Measurements from ENCODE around the gene ACTN2. TPM values are rescaled to one million over a fixed set of nuclear protein-coding genes. Genes with fewer than 3 reads are reported as not detected.

ACTN2 gene
- total RNA-seq, 2 donors from 2014 or later = 0.07 TPM; not detected in 1

- no peak for DNase-seq
- no peaks in the 10 kb centered on the region for H3K36me3 Mint-ChIP-seq (ENCODE audit: insufficient read depth in 2 of 2)
- no peak overlapping the region for H3K4me3 Mint-ChIP-seq
- H3K4me1 Mint-ChIP-seq (ENCODE audit: low read depth) = no peaks in the 10 kb centered on the region
- no peak for ATAC-seq (replicated peaks in 1 of 2)
- no peaks in the 10 kb centered on the region for H3K9me3 Mint-ChIP-seq
- peaks cover 20% of the 10 kb centered on the region for H3K27me3 Mint-ChIP-seq (ENCODE audit: low read depth)
- H3K27ac Mint-ChIP-seq = no peak overlapping the region
Measured at GRCh38 chr1:236702791-236703394, 16.6 kb downstream of the ACTN2 start.

- ATAC-seq (replicated peaks in 1 of 2) = no peak
- Mint-ChIP-seq H3K27ac (no peak overlapping the region), H3K27me3 (ENCODE audit: low read depth) (peaks cover 14% of the 10 kb centered on the region)
Measured at GRCh38 chr1:236705771-236706170, 19.5 kb downstream of the ACTN2 start.

GRCh38 chr1:236706183-236706582, 19.9 kb downstream of the ACTN2 start:
- no peaks in the 10 kb centered on the region for H3K4me1 Mint-ChIP-seq (ENCODE audit: low read depth)
- H3K27ac Mint-ChIP-seq = no peak overlapping the region
- no peaks in the 10 kb centered on the region for H3K9me3 Mint-ChIP-seq
- no peak for DNase-seq
- H3K36me3 Mint-ChIP-seq (ENCODE audit: insufficient read depth in 2 of 2) = no peaks in the 10 kb centered on the region
- no peak overlapping the region for H3K4me3 Mint-ChIP-seq
- peaks cover 14% of the 10 kb centered on the region for H3K27me3 Mint-ChIP-seq (ENCODE audit: low read depth)
- ATAC-seq (replicated peaks in 1 of 2) = no peak

More at GRCh38 chr1:236705771-236706170, 19.5 kb downstream of the ACTN2 start:
- Mint-ChIP-seq H3K36me3 (ENCODE audit: insufficient read depth in 2 of 2) (no peaks in the 10 kb centered on the region), H3K4me3 (no peak overlapping the region), H3K4me1 (ENCODE audit: low read depth) (no peaks in the 10 kb centered on the region), H3K9me3 (no peaks in the 10 kb centered on the region)
- DNase-seq = no peak

GRCh38 chr1:236710328-236710892, 24.1 kb downstream of the ACTN2 start:
- Mint-ChIP-seq H3K27me3 (ENCODE audit: low read depth) (peaks cover 8% of the 10 kb centered on the region), H3K36me3 (ENCODE audit: insufficient read depth in 2 of 2) (no peaks in the 10 kb centered on the region), H3K4me1 (ENCODE audit: low read depth) (no peaks in the 10 kb centered on the region), H3K9me3 (no peaks in the 10 kb centered on the region), H3K27ac (no peak overlapping the region), H3K4me3 (no peak overlapping the region)
- ATAC-seq (replicated peaks in 1 of 2) (no peak), DNase-seq (no peak)

GRCh38 chr1:236716160-236716559, 29.9 kb downstream of the ACTN2 start:
- no peaks in the 10 kb centered on the region for H3K4me1 Mint-ChIP-seq (ENCODE audit: low read depth)
- H3K4me3 Mint-ChIP-seq = no peak overlapping the region
- H3K27me3 Mint-ChIP-seq (ENCODE audit: low read depth) = peaks cover 15% of the 10 kb centered on the region
- no peaks in the 10 kb centered on the region for H3K9me3 Mint-ChIP-seq
- ATAC-seq (replicated peaks in 1 of 2) (no peak), DNase-seq (no peak)
- H3K36me3 Mint-ChIP-seq (ENCODE audit: insufficient read depth in 2 of 2) = no peaks in the 10 kb centered on the region
- no peak overlapping the region for H3K27ac Mint-ChIP-seq

- Mint-ChIP-seq H3K4me1 (ENCODE audit: low read depth) (no peaks in the 10 kb centered on the region), H3K27me3 (ENCODE audit: low read depth) (peaks cover 7% of the 10 kb centered on the region), H3K36me3 (ENCODE audit: insufficient read depth in 2 of 2) (no peaks in the 10 kb centered on the region), H3K9me3 (no peaks in the 10 kb centered on the region), H3K4me3 (no peak overlapping the region), H3K27ac (no peak overlapping the region)
- DNase-seq (no peak), ATAC-seq (replicated peaks in 1 of 2) (no peak)
Measured at GRCh38 chr1:236717811-236718210, 31.5 kb downstream of the ACTN2 start.

GRCh38 chr1:236718328-236718727, 32.0 kb downstream of the ACTN2 start:
- DNase-seq = no peak
- Mint-ChIP-seq H3K36me3 (ENCODE audit: insufficient read depth in 2 of 2) (no peaks in the 10 kb centered on the region), H3K27me3 (ENCODE audit: low read depth) (peaks cover 7% of the 10 kb centered on the region), H3K4me1 (ENCODE audit: low read depth) (no peaks in the 10 kb centered on the region), H3K9me3 (no peaks in the 10 kb centered on the region), H3K4me3 (no peak overlapping the region), H3K27ac (no peak overlapping the region)
- no peak for ATAC-seq (replicated peaks in 1 of 2)

- Mint-ChIP-seq H3K4me3 (no peak overlapping the region), H3K9me3 (no peaks in the 10 kb centered on the region), H3K27me3 (ENCODE audit: low read depth) (peaks cover 7% of the 10 kb centered on the region), H3K4me1 (ENCODE audit: low read depth) (no peaks in the 10 kb centered on the region), H3K27ac (no peak overlapping the region), H3K36me3 (ENCODE audit: insufficient read depth in 2 of 2) (no peaks in the 10 kb centered on the region)
- DNase-seq (no peak), ATAC-seq (replicated peaks in 1 of 2) (no peak)
Measured at GRCh38 chr1:236720206-236720605, 33.9 kb downstream of the ACTN2 start.

GRCh38 chr1:236720611-236721010, 34.3 kb downstream of the ACTN2 start:
- Mint-ChIP-seq H3K27me3 (ENCODE audit: low read depth) (peaks cover 7% of the 10 kb centered on the region), H3K36me3 (ENCODE audit: insufficient read depth in 2 of 2) (no peaks in the 10 kb centered on the region), H3K4me3 (no peak overlapping the region), H3K27ac (no peak overlapping the region), H3K4me1 (ENCODE audit: low read depth) (no peaks in the 10 kb centered on the region), H3K9me3 (no peaks in the 10 kb centered on the region)
- DNase-seq = no peak
- ATAC-seq (replicated peaks in 1 of 2) = no peak

GRCh38 chr1:236724049-236724448, 37.8 kb downstream of the ACTN2 start:
- H3K4me3 Mint-ChIP-seq = no peak overlapping the region
- H3K36me3 Mint-ChIP-seq (ENCODE audit: insufficient read depth in 2 of 2) = no peaks in the 10 kb centered on the region
- H3K9me3 Mint-ChIP-seq = no peaks in the 10 kb centered on the region
- peaks cover 6% of the 10 kb centered on the region for H3K27me3 Mint-ChIP-seq (ENCODE audit: low read depth)
- no peak overlapping the region for H3K27ac Mint-ChIP-seq
- no peaks in the 10 kb centered on the region for H3K4me1 Mint-ChIP-seq (ENCODE audit: low read depth)
- no peak for DNase-seq
- ATAC-seq (replicated peaks in 1 of 2) = no peak

GRCh38 chr1:236724506-236724905, 38.2 kb downstream of the ACTN2 start:
- H3K36me3 Mint-ChIP-seq (ENCODE audit: insufficient read depth in 2 of 2) = no peaks in the 10 kb centered on the region
- no peaks in the 10 kb centered on the region for H3K4me1 Mint-ChIP-seq (ENCODE audit: low read depth)
- H3K27me3 Mint-ChIP-seq (ENCODE audit: low read depth) = peaks cover 6% of the 10 kb centered on the region
- H3K27ac Mint-ChIP-seq = no peak overlapping the region
- H3K9me3 Mint-ChIP-seq = no peaks in the 10 kb centered on the region
- no peak overlapping the region for H3K4me3 Mint-ChIP-seq
- DNase-seq (no peak), ATAC-seq (replicated peaks in 1 of 2) (no peak)

GRCh38 chr1:236725668-236726067, 39.4 kb downstream of the ACTN2 start:
- no peak overlapping the region for H3K4me3 Mint-ChIP-seq
- no peaks in the 10 kb centered on the region for H3K4me1 Mint-ChIP-seq (ENCODE audit: low read depth)
- no peak for ATAC-seq (replicated peaks in 1 of 2)
- H3K36me3 Mint-ChIP-seq (ENCODE audit: insufficient read depth in 2 of 2) = no peaks in the 10 kb centered on the region
- H3K27me3 Mint-ChIP-seq (ENCODE audit: low read depth) = peaks cover 6% of the 10 kb centered on the region
- no peak for DNase-seq
- no peak overlapping the region for H3K27ac Mint-ChIP-seq
- H3K9me3 Mint-ChIP-seq = no peaks in the 10 kb centered on the region

GRCh38 chr1:236727521-236727920, 41.2 kb downstream of the ACTN2 start:
- ATAC-seq (replicated peaks in 1 of 2) (no peak), DNase-seq (no peak)
- Mint-ChIP-seq H3K9me3 (no peaks in the 10 kb centered on the region), H3K4me3 (no peak overlapping the region), H3K27ac (no peak overlapping the region), H3K36me3 (ENCODE audit: insufficient read depth in 2 of 2) (no peaks in the 10 kb centered on the region), H3K27me3 (ENCODE audit: low read depth) (peaks cover 6% of the 10 kb centered on the region), H3K4me1 (ENCODE audit: low read depth) (no peaks in the 10 kb centered on the region)

GRCh38 chr1:236728752-236729151, 42.5 kb downstream of the ACTN2 start:
- Mint-ChIP-seq H3K36me3 (ENCODE audit: insufficient read depth in 2 of 2) (no peaks in the 10 kb centered on the region), H3K4me3 (no peak overlapping the region), H3K4me1 (ENCODE audit: low read depth) (no peaks in the 10 kb centered on the region), H3K27ac (no peak overlapping the region), H3K27me3 (ENCODE audit: low read depth) (peaks cover 10% of the 10 kb centered on the region), H3K9me3 (no peaks in the 10 kb centered on the region)
- ATAC-seq (replicated peaks in 1 of 2) (no peak), DNase-seq (no peak)
